B cell (primary cell): ENCODE measurements around the gene MYH14. TPM values are rescaled to one million over a fixed set of nuclear protein-coding genes. Genes with fewer than 3 reads are reported as not detected.

ENCODE experiments used
- ATAC-seq: fragments of 200-7000 bp; cut with Tn5 transposase; one replicate; pipeline ENCODE4 v1.10.0; 2021; ENCODE audit warnings: low read depth, mild to moderate bottlenecking, moderate number of reproducible peaks, moderate library complexity
- CTCF ChIA-PET: fragments of 350-600 bp; sonication (Branson Sonifier 250); formaldehyde crosslinking; loops from one replicate; lab custom pipeline; 2021; ENCODE audit warnings: antibody characterized with exemption, inconsistent platforms; lab: Charles Lee
- POLR2A ChIA-PET: fragments of 350-600 bp; sonication (Branson Sonifier 250); formaldehyde crosslinking; loops from one replicate; lab custom pipeline; 2021; ENCODE audit warnings: antibody characterized with exemption; lab: Charles Lee
- DNase-seq: peaks from one replicate; pipeline ENCODE4 v3.0.0; 2013
- H2AFZ ChIP-seq: 2 replicates; pipeline ENCODE4 v1.6.1; 2012; ENCODE audit warnings: mild to moderate bottlenecking, low read depth, low read length; ENCODE audit not compliant: insufficient read depth, poor library complexity, severe bottlenecking
- H3K27ac ChIP-seq, 2 donors: 1 replicate in 1 of 2; 2 replicates in 1 of 2; pipeline ENCODE4 v1.5.1; 2012 to 2013; ENCODE audit warnings: low read length in 2 of 2, mild to moderate bottlenecking in 2 of 2, moderate library complexity in 1 of 2
- H3K27me3 ChIP-seq, 4 experiments: fragments of 200-600 bp in 1 of 4; sonication (generic) in 1 of 4; replicated peaks in 1 of 4; 1 replicate in 2 of 4; 2 replicates in 2 of 4; pipeline versions ENCODE4 v1.6.1 to v1.7.0; 2013 to 2016; ENCODE audit warnings: low read length in 3 of 4, mild to moderate bottlenecking in 2 of 4, mixed read lengths in 1 of 4, moderate library complexity in 1 of 4; ENCODE audit not compliant: insufficient read depth in 4 of 4, control insufficient read depth in 3 of 4; ENCODE audit errors: control extremely low read depth in 1 of 4
- H3K36me3 ChIP-seq, 2 experiments: replicated peaks in 1 of 2; 1 replicate in 1 of 2; 2 replicates in 1 of 2; pipeline versions ENCODE4 v1.6.1 to v1.7.1; 2013; ENCODE audit warnings: low read length in 1 of 2; ENCODE audit not compliant: insufficient read depth in 2 of 2, control insufficient read depth in 1 of 2; ENCODE audit errors: control extremely low read depth in 1 of 2, extremely low read depth in 1 of 2
- H3K4me1 ChIP-seq, 2 donors: fragments of 200-600 bp in 1 of 2; sonication (generic) in 1 of 2; 1 replicate in 1 of 2; 2 replicates in 1 of 2; pipeline versions ENCODE4 v1.5.1 to v1.6.1; 2013 to 2017; ENCODE audit warnings: low read length in 2 of 2; ENCODE audit not compliant: control insufficient read depth in 2 of 2, insufficient read depth in 2 of 2
- H3K4me2 ChIP-seq: replicated peaks from 2 replicates; pipeline ENCODE3; 2012; ENCODE audit warnings: mild to moderate bottlenecking, low read depth, low read length; ENCODE audit not compliant: poor library complexity, severe bottlenecking
- H3K4me3 ChIP-seq, 5 experiments: fragments of 200-600 bp in 1 of 5; sonication (generic) in 1 of 5; 1 replicate in 3 of 5; 2 replicates in 2 of 5; pipeline versions ENCODE4 v1.5.1 to v1.7.0; 2011 to 2016; ENCODE audit warnings: low read length in 4 of 5, mild to moderate bottlenecking in 4 of 5, low read depth in 2 of 5, control low read depth in 1 of 5, moderate library complexity in 1 of 5; ENCODE audit not compliant: insufficient read depth in 1 of 5; ENCODE audit errors: control extremely low read depth in 1 of 5, extremely low read depth in 1 of 5
- H3K79me2 ChIP-seq: fragments of 200-600 bp; sonication (generic); one replicate; pipeline ENCODE4 v1.6.0; 2016; ENCODE audit warnings: low read length; ENCODE audit not compliant: control insufficient read depth, insufficient read depth
- H3K9ac ChIP-seq: fragments of 200-600 bp; sonication (generic); 2 replicates; pipeline ENCODE4 v1.6.1; 2017; ENCODE audit warnings: mild to moderate bottlenecking, low read length, moderate library complexity
- H3K9me3 ChIP-seq, 3 donors: one replicate each; pipeline versions ENCODE4 v1.6.1 to v1.7.1; 2013; ENCODE audit warnings: low read length in 2 of 3; ENCODE audit not compliant: control insufficient read depth in 2 of 3, insufficient read depth in 1 of 3; ENCODE audit errors: control extremely low read depth in 1 of 3
- H4K20me1 ChIP-seq: 2 replicates; pipeline ENCODE4 v1.6.0; 2012; ENCODE audit warnings: mild to moderate bottlenecking, low read length; ENCODE audit not compliant: insufficient read depth, control insufficient read depth, poor library complexity, severe bottlenecking
- H3K27ac Mint-ChIP-seq: one replicate; pipeline ENCODE4 v1.8.0; 2021; ENCODE audit warnings: mixed read lengths
- H3K27me3 Mint-ChIP-seq: one replicate; pipeline ENCODE4 v1.8.0; 2021; ENCODE audit warnings: mixed read lengths
- H3K4me1 Mint-ChIP-seq: one replicate; pipeline ENCODE4 v1.8.0; 2021; ENCODE audit warnings: mixed read lengths
- H3K4me3 Mint-ChIP-seq: one replicate; pipeline ENCODE4 v1.8.0; 2021; ENCODE audit warnings: mixed read lengths
- H3K9me3 Mint-ChIP-seq: one replicate; pipeline ENCODE4 v1.8.0; 2022; ENCODE audit warnings: mixed read lengths; ENCODE audit not compliant: insufficient read depth
- EZH2 ChIP-seq: IDR thresholded peaks from 2 replicates; pipeline ENCODE4 v1.6.1; 2012; ENCODE audit warnings: borderline replicate concordance, low read depth, mild to moderate bottlenecking, moderate library complexity, low read length; ENCODE audit not compliant: insufficient read depth, poor library complexity, severe bottlenecking
- WGBS: methylation state at CpG from one replicate; pipeline ENCODE4 v1.1.5; 2013; ENCODE audit warnings: missing lambda C conversion rate; ENCODE audit not compliant: insufficient coverage; 5-methylcytosine and 5-hydroxymethylcytosine counted together
- intact Hi-C: fragments of 100-400 bp; cut with micrococcal nuclease; formaldehyde crosslinking; loops from one replicate; pipeline ENCODE4 v1.10.0; 2022
- polyA plus RNA-seq: library from polyadenylated mRNA; depleted of rRNA; stranded (reverse); fragments of >200 nt; gene quantifications from 2 replicates; pipeline ENCODE4 v1.2.3, GENCODE V29; 2012
- total RNA-seq, 2 donors: library from RNA; stranded (reverse); fragments of 120-200 nt in 1 of 2; gene quantifications; 1 replicate in 1 of 2; 2 replicates in 1 of 2; pipeline versions ENCODE4 v1.2.3 to v1.2.4, GENCODE V29; 2013 to 2022
- TF ChIP-seq, protein P1 (sequence below): fragments of 200-600 bp; IDR thresholded peaks from one replicate; pipeline ENCODE4 v1.8.0; 2022; ENCODE audit warnings: antibody characterized with exemption, mild to moderate bottlenecking

Gene MYH14
- total and polyA plus RNA-seq, 2 donors (not counting 1 experiment from before 2014, with no cell fraction given) = not detected

- POLR2A ChIA-PET = no interaction called here
- CTCF ChIA-PET = interaction anchor here (1.0 kb wide), 1 partner anchor 14 kb away, joined by 3 read pairs; no protein-coding TSS in a partner anchor
- no peak for DNase-seq
- Mint-ChIP-seq H3K27ac (no peak overlapping the region), H3K4me1 (no peaks in the 10 kb centered on the region), H3K9me3 (no peaks in the 10 kb centered on the region), H3K4me3 (no peak overlapping the region), H3K27me3 (peaks cover 27% of the 10 kb centered on the region)
- no peaks in the 10 kb centered on the region for H4K20me1 ChIP-seq
- no peak overlapping the region for H3K4me2 ChIP-seq
- TF ChIP-seq, protein P1, sequence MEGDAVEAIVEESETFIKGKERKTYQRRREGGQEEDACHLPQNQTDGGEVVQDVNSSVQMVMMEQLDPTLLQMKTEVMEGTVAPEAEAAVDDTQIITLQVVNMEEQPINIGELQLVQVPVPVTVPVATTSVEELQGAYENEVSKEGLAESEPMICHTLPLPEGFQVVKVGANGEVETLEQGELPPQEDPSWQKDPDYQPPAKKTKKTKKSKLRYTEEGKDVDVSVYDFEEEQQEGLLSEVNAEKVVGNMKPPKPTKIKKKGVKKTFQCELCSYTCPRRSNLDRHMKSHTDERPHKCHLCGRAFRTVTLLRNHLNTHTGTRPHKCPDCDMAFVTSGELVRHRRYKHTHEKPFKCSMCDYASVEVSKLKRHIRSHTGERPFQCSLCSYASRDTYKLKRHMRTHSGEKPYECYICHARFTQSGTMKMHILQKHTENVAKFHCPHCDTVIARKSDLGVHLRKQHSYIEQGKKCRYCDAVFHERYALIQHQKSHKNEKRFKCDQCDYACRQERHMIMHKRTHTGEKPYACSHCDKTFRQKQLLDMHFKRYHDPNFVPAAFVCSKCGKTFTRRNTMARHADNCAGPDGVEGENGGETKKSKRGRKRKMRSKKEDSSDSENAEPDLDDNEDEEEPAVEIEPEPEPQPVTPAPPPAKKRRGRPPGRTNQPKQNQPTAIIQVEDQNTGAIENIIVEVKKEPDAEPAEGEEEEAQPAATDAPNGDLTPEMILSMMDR = no peak
- no peak for TF ChIP-seq EZH2
- no peaks in the 10 kb centered on the region for H3K79me2 ChIP-seq
- no peaks in the 10 kb centered on the region for H3K4me1 ChIP-seq
- ATAC-seq = no peak
- peaks cover 0 to 21% (median 0%) of the 10 kb centered on the region in 3 donors for H3K9me3 ChIP-seq
- no peak overlapping the region for H3K4me3 ChIP-seq
- no peak overlapping the region for H2AFZ ChIP-seq
- intact Hi-C loops = no loop called here
- H3K27me3 ChIP-seq = peaks cover 0 to 7% (median 0%) of the 10 kb centered on the region in 4 experiments
- H3K9ac ChIP-seq = no peak overlapping the region
- WGBS = 92% methylated on average over 8 of the region's 13 CpGs
- no peaks in the 10 kb centered on the region for H3K36me3 ChIP-seq
- no peak overlapping the region for H3K27ac ChIP-seq
Observed at GRCh38 chr19:50268041-50268440, 64.6 kb downstream of the MYH14 start.

GRCh38 chr19:50268501-50268900 is 65.1 kb downstream of the MYH14 start:
- no peak for TF ChIP-seq EZH2
- TF ChIP-seq, protein P1 = no peak
- Histone ChIP-seq H3K4me3 (no peak overlapping the region), H4K20me1 (no peaks in the 10 kb centered on the region), H3K9me3 (peaks cover 0 to 18% (median 0%) of the 10 kb centered on the region in 3 donors), H3K79me2 (no peaks in the 10 kb centered on the region), H3K4me2 (no peak overlapping the region), H3K27ac (no peak overlapping the region), H3K4me1 (no peaks in the 10 kb centered on the region), H3K27me3 (peaks cover 0 to 7% (median 0%) of the 10 kb centered on the region in 4 experiments), H3K36me3 (no peaks in the 10 kb centered on the region), H3K9ac (no peak overlapping the region), H2AFZ (no peak overlapping the region)
- no peak for DNase-seq
- Mint-ChIP-seq H3K9me3 (no peaks in the 10 kb centered on the region), H3K27me3 (peaks cover 27% of the 10 kb centered on the region), H3K4me1 (no peaks in the 10 kb centered on the region), H3K27ac (no peak overlapping the region), H3K4me3 (no peak overlapping the region)
- CTCF ChIA-PET = interaction anchor here (1.0 kb wide), 1 partner anchor 14 kb away, joined by 3 read pairs; no protein-coding TSS in a partner anchor
- WGBS = 98% methylated on average over 3 of the region's 5 CpGs
- no peak for ATAC-seq
- POLR2A ChIA-PET = no interaction called here
- intact Hi-C loops = no loop called here
